ENCODE measurements around the gene SLC25A20.
"Not testable (repeated sequence)": the region's sequence is repeated elsewhere in the genome, so short reads cannot be mapped to it uniquely, and the experiment has no call there.

SLC25A20 gene

GRCh38 chr3:48915296-48915695 is 16.6 kb upstream of the SLC25A20 start:
- no peak for DNase-seq (ENCODE audit: extremely low read depth, insufficient read length)
- Histone ChIP-seq H3K4me3 (replicated peaks; ENCODE audit: low read depth, low read length) (no peak overlapping the region), H3K36me3 (ENCODE audit: control insufficient read depth, insufficient read depth, low read length) (no peaks in the 10 kb centered on the region), H3K27me3 (replicated peaks; ENCODE audit: control insufficient read depth, insufficient read depth, low read length) (no peaks in the 10 kb centered on the region)
- TF ChIP-seq CTCF (IDR thresholded peaks at IDR 0.05; ENCODE audit: insufficient read depth, low read length, poor library complexity, severe bottlenecking), result no peak

GRCh38 chr3:48907026-48907425 is 8.3 kb upstream of the SLC25A20 start:
- DNase-seq (ENCODE audit: extremely low read depth, insufficient read length); H3K27me3 ChIP-seq (replicated peaks; ENCODE audit: control insufficient read depth, insufficient read depth, low read length); H3K36me3 ChIP-seq (ENCODE audit: control insufficient read depth, insufficient read depth, low read length); H3K4me3 ChIP-seq (replicated peaks; ENCODE audit: low read depth, low read length): not testable (repeated sequence)

GRCh38 chr3:48899273-48899672 is 591 bp upstream of the SLC25A20 start:
- DNase-seq (ENCODE audit: extremely low read depth, insufficient read length), result no peak
- Histone ChIP-seq H3K36me3 (ENCODE audit: control insufficient read depth, insufficient read depth, low read length) (no peaks in the 10 kb centered on the region), H3K27me3 (replicated peaks; ENCODE audit: control insufficient read depth, insufficient read depth, low read length) (no peaks in the 10 kb centered on the region), H3K4me3 (replicated peaks; ENCODE audit: low read depth, low read length) (no peak overlapping the region)
- TF ChIP-seq CTCF (IDR thresholded peaks at IDR 0.05; ENCODE audit: insufficient read depth, low read length, poor library complexity, severe bottlenecking), result no peak

GRCh38 chr3:48897460-48898376 is 964 bp downstream of the SLC25A20 start:
- H3K27me3 ChIP-seq (replicated peaks; ENCODE audit: control insufficient read depth, insufficient read depth, low read length), result no peaks in the 10 kb centered on the region
- H3K4me3 ChIP-seq (replicated peaks; ENCODE audit: low read depth, low read length), result peak overlapping the region; percentile 82
- TF ChIP-seq CTCF (IDR thresholded peaks at IDR 0.05; ENCODE audit: insufficient read depth, low read length, poor library complexity, severe bottlenecking), result no peak
- H3K36me3 ChIP-seq (ENCODE audit: control insufficient read depth, insufficient read depth, low read length), result no peaks in the 10 kb centered on the region
- DNase-seq (ENCODE audit: extremely low read depth, insufficient read length), result no peak

GRCh38 chr3:48896936-48897335 is 1.7 kb downstream of the SLC25A20 start:
- TF ChIP-seq CTCF (IDR thresholded peaks at IDR 0.05; ENCODE audit: insufficient read depth, low read length, poor library complexity, severe bottlenecking), result no peak
- Histone ChIP-seq H3K27me3 (replicated peaks; ENCODE audit: control insufficient read depth, insufficient read depth, low read length) (no peaks in the 10 kb centered on the region), H3K36me3 (ENCODE audit: control insufficient read depth, insufficient read depth, low read length) (no peaks in the 10 kb centered on the region), H3K4me3 (replicated peaks; ENCODE audit: low read depth, low read length) (no peak overlapping the region)
- DNase-seq (ENCODE audit: extremely low read depth, insufficient read length), result no peak

GRCh38 chr3:48894516-48894915 is 4.2 kb downstream of the SLC25A20 start:
- Histone ChIP-seq H3K4me3 (replicated peaks; ENCODE audit: low read depth, low read length) (no peak overlapping the region), H3K27me3 (replicated peaks; ENCODE audit: control insufficient read depth, insufficient read depth, low read length) (no peaks in the 10 kb centered on the region), H3K36me3 (ENCODE audit: control insufficient read depth, insufficient read depth, low read length) (no peaks in the 10 kb centered on the region; the same call in 1 of the 2 replicates)
- no peak for DNase-seq (ENCODE audit: extremely low read depth, insufficient read length)
- no peak for TF ChIP-seq CTCF (IDR thresholded peaks at IDR 0.05; ENCODE audit: insufficient read depth, low read length, poor library complexity, severe bottlenecking)

All from GM06990 (cell line).